Stimulated activated naive CD4-positive, alpha-beta T cell treated with Interleukin-2 at 50 U/mL for 16 hours (primary cell): Measurements from ENCODE around the gene ST6GALNAC3.
"Not testable (repeated sequence)": the region's sequence is repeated elsewhere in the genome, so short reads cannot be mapped to it uniquely, and the experiment has no call there.

Experiments used
- DNase-seq: peaks from one replicate; lab custom pipeline; 2025; lab: John Stamatoyannopoulos, UW

ST6GALNAC3 gene

DNA sequence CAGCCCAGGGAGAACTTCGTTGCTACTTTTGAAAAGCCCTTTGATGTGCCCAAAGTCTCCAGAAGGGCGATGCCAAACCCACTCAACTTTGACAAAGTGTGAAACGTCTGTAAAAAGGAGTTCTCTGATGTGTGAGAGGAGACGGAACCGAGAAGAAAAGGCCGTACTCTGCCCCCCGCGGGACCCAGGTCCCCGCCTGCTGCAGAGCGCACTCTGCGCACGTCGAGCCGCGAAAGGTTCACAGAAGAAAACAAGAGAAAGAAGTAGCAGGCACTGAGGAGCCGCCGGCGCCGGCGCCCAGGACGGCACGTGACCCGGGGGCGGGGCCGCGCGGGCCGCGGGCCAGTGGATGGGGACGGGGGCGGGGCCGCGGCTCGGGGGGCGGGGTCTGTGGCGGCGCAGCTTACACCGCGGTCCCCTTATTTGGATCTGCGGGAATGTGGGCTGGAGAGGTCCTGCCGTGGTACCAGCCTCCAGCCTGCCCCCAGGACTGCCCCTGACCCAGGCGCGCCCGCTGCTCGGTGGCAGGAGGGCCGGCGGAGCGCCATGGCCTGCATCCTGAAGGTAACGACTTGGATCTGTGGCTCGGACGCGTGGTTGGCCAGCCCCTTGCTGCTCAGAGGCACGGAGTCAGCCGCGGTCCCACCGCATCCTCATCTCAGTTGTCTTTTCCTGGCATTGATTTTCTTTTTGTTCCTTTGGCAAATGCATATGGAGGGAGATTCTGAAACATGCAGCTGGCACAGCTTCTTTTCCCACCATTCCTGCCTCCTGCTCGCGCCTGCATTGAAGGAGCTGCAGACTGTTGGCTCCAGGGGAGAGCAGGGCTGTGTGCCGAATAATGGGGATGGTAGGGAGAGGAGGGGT, at the start of gene ST6GALNAC3:
Gene ST6GALNAC3, plus strand, starts transcription at position 426 of the 867 bp plus-strand sequence.
- DNase-seq = peak; percentile 69

DNA sequence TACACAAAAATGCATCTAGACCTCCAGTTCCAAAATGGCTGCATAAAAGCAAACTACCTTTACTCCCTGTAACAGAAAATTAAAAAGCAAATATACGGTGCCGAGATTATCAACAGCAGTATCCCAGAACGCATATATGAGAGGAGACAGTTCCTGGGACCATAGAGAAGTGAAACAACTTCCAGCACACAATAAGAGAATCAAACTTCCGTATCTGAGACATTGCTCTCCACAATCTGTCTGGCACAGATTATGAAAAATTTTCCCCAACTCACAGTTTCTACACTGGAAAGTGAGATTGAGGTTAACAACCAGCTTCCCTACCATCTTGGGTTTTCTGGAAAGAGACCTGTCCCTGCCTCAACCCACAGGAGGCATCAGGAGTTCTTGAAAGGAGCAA, 47.2 kb upstream of the ST6GALNAC3 start:
- DNase-seq = no peak

DNA sequence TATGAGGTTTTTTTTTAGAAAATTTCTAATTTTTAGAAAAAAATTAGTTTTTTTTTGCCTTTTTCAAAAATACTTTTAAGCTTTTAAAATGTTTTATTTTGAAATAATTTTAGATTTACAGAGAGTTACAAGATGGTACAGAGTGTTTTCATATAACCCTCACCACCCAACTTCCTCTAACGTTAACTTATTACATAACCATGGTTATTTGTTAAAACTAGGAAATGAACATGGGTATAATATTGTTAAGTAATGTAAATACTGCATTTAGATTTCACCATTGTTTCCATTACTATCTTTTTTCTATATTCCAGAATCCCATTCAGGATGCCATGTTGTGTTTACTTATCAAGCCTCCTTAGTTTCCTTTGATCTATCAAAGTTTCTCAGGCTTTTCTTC, 45.2 kb upstream of the ST6GALNAC3 start:
- no peak for DNase-seq

DNA sequence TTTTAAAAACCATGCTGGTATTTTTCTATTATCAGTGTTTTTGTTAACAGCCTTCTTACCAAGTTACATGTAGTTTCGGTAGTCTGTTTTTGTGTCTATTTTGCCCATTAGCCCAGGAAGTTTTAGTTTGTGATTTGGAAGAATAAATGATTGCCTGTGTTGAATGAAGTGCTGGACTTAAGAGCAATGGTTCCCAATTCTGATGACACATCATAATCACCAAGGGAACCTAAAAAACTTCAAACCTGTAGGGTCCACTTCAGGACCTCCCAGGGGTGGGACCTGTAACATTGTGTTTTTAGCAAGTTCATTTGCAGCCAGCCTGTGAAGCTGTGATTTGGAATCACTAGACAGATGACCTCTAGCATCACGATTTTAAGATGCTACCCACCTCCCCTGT, 43.0 kb upstream of the ST6GALNAC3 start:
- no peak for DNase-seq

DNA sequence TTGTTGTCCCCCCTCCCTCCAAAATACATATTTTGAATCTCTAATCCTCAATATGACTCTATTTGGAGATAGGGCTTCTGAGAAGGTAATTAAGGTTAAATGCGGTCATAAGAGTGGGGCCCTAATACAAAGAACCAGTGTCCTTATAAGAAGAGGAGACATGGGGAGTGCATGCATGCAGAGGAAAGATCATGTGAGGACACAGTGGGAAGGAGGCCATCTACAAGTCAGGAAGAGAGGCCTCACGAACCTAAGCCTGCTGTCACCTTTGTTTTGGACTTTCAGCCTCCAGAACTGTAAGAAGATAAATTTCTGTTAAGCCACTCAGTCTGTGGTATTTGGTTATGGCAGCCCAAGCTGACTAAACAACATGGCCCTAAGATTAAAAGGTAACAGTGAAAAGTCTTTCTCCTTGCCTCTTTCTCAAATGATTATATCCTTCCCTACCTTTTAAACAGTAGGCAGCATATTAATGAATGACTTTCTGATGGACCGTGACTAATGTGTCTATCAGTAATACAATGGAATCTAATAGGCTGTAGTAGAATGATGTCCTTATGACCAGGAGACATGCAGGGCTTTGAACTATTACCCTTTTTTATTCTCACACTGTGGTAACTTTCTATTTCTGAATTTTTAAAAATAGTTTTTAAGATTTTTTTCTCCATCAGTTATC, 40.6 kb upstream of the ST6GALNAC3 start:
- no peak for DNase-seq

DNA sequence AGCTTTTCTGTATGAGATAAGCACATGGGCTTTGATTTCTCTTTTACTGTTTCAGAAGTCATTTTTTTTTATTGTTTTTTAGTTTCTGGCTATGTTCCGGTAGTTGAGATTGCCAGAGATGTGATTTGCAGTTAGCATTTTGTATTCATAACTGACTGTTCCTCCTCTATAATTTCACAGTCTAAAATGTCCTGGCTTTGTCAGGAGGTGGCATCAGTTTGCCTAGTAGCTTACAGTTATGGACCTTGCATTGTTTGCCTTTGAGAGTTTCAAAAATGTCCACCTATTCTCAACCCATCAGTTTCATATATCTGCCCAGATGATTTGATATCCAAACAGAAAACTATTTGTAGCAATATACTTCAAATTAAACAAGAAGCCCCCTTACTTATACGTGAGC, 39.5 kb upstream of the ST6GALNAC3 start:
- DNase-seq = no peak

DNA sequence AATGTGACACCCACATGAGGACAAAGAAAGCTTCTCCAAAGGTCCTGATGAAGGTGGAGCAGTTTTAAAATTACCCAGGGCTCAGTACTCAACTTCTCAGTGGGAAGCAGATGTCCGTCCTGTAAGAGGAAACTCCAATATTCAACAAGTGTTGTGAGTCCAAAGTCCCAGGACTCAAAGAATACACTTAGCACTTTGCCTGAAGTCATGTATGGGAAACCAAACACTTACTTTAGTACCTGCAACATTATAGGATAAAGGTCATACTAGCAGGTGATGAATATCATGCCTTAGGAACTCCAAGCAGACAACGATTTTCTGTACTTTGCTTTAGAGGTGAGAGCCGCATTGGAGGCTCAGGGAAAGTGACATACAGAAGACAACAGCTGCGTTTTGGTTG, 37.2 kb upstream of the ST6GALNAC3 start:
- no peak for DNase-seq

DNA sequence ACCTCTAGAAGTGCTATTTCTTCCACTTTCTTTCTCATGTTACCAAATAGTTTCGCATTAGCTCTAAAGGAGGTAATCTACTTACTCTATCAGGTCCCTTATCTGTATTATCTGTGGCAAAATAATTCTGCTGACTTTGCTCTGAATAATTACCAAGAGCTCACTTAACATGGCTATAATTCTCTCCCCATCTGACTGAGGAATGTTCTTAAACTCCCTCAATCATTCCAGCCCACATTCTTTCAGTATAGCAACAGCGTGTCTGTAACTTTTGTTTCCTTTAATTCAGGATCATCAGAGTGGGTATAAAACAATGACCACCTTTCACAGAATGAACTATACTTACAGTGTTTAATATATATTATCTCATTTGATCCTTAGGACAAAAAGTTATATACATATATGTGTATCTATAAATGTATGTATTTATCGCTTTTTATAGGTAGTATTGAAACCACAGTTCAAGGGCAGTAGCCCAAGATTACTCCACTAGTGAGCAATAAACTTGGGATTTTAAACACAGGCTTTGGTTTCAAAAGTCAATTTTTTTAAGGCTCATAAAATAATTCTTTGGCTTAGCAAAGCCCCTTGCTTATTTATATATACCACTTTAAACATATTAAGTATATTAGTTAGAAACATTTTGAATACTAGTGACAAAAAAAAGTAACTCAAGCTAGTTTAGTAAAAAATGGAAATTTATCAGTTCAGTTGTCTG, 36.1 kb upstream of the ST6GALNAC3 start:
- DNase-seq = no peak

DNA sequence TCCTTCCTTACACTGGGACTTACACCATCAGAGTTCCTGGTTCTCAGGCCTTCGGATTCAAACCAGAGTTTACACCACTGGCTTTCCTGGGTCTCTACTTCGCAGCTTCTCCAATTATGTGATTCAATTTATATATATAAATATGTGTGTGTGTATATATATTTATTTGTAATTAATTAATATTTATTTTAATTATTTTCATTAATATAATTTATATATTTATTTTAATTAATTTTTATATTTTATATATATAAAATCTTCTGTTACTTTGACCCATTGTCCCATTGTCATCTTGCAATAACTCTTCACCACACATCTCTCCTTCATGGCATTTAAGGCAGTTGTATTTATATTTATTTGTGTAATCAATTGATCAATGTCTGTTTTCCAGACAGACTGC, 28.4 kb upstream of the ST6GALNAC3 start:
- no peak for DNase-seq

DNA sequence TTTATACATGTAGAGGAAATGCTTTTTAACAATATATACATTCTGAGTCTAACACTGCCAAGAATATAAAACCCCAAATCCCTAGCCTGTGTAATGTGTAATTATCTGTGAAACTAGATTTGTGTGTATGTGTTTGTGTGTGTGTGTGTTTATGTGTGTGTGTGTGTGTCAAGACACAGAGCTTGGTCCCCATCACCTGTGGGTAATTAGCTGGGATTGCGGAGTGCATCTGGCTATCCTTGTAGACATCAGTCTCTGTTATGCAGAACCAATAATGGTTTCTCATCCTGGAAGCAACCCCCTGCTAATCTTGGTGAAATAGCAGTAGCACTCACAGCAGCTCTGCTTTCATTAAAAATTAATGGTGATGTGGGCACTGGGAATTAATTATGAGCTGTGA, 26.3 kb upstream of the ST6GALNAC3 start:
- no peak for DNase-seq

DNA sequence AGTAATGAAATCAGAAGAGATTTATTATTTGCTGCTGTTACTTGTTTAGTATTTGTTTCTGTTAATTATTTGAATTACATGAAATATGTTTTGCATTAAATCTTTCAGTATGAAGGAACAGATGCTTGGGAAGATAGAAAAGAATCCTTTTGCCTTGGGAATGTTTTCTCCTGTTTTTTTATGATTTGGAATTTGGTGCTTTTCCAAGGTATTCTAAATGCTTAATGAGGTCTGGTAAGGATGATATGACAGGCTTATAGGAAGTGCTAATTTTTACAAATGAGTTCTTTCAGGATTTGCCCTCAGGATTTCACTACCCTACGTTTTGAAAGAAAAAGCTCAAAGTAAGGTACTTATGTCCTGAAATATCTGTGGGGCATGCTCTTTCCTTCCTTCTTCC, 25.6 kb upstream of the ST6GALNAC3 start:
- DNase-seq = no peak

DNA sequence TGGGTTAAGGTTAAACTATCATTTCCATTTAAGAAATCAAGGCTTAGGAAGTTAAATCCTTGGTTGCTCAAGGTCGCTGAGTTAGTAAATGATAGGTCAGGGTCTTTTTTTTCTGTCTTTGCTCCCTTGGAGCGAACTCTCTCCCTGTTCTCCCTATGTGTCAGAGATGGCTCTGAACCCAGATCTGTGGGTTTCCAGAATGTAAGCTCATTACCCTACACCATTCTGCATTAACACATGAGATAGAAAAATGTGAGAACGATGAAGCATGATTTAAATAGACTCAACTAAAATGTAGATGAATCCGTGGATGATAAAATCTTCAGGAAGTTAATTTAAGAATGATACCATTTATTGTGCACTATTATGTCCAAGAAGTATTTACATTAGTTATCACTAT, 25.0 kb upstream of the ST6GALNAC3 start:
- no peak for DNase-seq

DNA sequence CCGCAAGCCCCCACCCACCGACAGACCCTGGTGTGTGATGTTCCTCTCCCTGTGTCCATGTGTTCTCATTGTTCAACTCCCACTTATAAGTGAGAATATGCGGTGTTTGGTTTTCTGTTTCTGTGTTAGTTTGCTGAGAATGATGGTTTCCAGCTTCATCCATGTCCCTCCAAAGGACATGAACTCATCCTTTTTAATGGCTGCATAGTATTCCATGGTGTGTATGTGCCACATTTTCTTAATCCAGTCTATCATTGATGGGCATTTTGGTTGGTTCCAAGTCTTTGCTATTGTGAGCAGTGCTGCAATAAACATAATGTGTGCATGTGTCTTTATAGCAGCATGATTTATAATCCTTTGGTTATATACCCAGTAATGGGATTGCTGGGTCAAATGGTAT, 24.5 kb upstream of the ST6GALNAC3 start:
- not testable (repeated sequence) for DNase-seq

DNA sequence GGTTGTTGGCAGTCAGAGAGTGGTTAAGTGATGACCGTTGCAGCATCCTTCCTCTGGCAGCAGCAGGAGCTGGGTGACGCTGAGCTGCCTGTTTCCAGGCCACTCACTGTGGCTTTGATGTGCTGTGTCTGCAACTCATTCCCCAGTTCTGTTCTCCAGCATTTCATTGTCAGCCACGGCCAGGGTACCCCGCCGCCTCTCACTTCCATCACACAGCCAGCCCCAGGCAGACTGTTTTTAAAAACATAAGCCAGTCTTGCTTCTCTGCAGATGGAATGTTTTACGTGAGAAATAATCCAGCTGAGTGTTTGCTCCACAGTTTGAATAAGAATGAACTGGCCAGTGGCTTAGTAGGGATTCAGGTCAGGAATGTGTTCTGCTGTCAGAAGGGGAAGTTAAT, 21.5 kb upstream of the ST6GALNAC3 start:
- no peak for DNase-seq

DNA sequence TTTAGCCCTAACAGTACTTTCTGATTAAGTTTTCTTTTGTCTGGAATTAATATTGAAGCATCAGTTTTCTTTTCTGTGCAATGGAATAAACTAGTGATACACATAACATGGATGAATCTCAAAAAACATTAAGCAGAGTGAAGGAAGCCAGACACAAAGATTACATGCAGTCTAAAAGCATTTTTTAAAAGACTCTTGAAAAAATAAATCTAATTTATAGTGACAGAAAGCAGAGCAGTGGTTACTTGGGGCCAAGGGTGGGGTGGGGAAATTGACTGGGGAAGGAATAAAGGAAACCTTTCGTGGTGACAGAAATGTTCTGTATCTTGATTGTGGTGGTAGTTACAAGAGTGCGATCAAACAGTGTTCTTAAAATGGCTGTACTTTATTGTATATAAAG, 20.2 kb upstream of the ST6GALNAC3 start:
- no peak for DNase-seq

DNA sequence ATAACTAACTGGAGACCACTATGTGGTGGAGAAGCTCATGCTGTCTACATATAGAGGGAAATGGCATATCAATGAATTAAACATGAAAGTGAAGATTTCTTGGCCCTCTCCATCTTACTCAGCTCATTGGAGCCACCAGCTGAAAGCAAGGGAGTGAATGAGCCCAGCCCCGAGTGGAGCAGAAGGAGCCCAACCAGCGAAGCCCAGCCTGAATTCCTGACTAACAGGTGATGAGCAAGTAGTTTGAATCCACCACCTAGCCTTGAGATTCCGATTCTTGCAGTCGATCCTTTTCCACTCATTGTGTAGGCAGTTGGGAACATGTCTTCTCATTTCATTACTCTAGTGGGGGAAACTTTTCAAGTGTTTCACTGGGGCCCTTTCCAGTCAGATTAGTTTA, 18.6 kb upstream of the ST6GALNAC3 start:
- DNase-seq = no peak

DNA sequence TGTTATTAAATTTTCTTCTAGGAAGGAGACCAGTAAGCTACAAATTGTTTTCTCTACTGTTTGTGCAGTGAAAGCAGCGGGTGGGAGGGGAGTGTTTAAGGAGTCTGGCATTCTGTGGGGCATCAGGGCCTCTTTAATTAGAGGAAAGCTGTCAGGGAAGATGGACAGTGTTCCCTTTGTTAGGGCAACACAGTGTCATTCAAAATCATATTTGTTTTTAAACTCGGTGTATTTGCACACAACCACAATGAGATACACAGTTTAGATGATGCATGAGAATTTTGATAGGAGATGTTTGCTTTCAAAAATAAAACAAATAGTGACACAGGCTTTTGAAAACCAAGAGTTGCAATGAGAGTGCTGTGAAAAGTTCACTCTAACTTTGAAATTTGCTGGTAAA, 15.1 kb upstream of the ST6GALNAC3 start:
- DNase-seq = no peak

DNA sequence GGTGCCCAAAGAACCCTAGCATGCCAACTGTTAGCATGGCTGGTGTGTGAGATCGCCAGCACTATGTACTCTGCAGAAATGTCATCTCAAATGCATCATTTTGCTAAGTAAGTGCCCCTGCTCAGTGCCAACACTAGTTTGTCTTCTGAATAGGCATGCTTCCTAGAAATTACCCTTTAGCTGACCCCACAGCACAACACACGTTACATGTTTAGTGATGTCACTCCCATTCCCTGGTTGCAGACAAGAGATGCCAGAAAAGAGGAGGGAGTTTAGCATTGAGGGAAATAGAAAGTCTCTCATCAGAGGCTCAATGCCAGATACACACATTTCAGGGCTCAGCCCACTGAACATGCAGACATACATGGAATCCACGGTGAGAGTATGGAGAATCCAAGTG, 9.3 kb upstream of the ST6GALNAC3 start:
- no peak for DNase-seq

DNA sequence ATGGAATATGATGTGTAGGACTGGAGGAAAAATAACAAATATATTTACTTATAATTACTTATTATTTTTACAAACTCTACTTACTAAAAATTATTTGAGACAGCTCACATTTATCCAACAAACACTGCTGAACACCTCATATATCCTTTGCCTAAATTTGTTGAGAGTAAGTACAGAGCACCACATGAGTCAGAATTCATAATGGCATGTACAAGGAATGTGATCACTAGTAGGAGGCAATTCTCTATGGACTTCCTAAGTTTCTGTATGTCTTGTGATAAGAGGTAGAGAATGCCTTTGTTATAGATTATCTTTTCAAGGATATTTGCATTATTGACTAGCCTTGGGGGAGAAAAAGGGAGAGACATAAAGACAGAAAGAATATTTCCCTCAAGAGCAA, 8.2 kb upstream of the ST6GALNAC3 start:
- no peak for DNase-seq

DNA sequence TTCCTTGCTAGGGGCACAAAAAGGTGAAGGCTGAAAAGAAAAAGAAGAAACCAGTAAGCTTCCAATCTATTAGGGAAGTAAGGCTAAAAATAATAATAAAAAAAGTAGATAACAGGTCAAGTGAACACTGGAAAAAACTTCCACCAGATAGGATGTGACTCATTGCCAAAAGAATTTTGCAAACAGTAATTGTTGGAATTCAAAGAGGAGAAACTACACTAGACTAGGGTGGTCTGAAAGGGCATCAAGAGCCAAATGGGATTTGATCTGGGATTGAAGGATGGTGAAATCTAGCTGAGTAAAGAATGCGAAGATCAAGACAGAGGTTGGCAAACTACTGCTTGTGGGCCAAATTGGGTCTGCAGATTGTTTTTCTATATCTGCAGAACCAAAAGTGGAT, 6.0 kb upstream of the ST6GALNAC3 start:
- no peak for DNase-seq

DNA sequence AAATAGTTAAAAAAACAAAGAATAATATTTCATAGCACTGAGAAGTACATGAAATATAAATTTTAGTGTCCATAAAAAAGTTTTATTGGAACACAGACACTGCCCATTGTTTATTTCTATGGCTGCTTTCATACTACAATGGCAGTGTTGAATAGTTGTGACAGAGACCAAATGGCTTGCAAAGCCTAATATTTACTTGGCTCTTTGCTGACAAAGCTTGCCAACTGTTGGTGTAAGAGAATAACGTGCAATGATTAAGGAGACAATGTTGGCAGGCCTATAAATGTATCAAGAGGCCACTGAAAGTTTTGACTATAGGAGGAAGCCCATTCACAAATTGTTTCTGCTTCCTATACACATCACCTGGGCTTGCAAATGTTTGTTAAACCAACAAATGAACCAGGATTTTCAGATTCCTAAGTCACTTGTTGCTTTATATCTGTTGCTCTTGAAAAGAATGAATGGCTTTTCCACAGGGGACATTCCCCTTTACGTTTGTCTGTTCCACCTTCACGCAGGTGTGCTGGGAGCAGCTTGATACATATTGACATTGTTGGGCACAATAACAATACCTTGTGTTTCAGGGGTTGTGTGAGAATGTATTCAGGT, 5.5 kb upstream of the ST6GALNAC3 start:
- DNase-seq = no peak

DNA sequence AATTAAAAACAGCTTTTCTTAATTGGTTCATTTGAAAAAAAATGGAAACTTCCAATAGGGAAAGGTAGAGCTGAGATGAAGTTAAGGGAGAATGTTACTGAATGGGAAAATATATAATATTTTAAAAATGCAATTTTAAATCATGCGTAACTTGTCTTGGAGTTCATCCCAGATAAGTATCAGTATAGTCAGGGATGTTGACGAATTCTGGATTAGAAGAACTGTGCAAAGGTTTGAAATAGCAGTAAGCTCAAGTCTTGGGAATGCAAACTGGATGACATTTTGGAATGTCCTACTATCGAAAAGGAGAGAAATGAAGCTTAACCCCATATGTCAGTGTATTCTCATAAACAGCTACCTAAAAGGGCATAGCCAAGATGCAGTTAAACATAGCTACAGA, 4.0 kb upstream of the ST6GALNAC3 start:
- DNase-seq = no peak

DNA sequence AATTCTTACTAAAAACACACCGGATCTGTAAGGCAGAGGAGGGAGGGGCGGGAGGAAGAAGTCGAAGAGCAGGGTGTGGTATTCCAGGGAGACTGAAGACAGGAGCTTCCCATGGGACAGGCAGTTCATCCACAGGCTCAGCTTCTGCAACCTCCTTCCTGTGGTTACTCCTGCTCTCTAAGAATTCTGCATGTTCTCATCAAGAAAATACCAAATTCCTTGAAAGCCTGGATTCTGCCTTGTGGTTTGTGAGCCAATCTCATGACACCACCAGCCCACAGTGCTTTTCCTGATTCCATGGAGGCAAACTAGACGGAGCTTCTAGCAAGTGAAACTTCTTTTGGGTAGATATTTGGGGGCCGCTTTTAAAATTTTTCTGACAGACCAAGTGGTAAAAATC, 1.1 kb upstream of the ST6GALNAC3 start:
- DNase-seq = no peak
